ENCODE data around the gene IL1F10.
"Not testable (repeated sequence)": the region's sequence is repeated elsewhere in the genome, so short reads cannot be mapped to it uniquely, and the experiment has no call there.

- not testable (repeated sequence) for TF ChIP-seq NRF1 (IDR thresholded peaks at IDR 0.05; ENCODE audit: low read depth, low read length); PHF8 (conservative IDR thresholded peaks at IDR 0.05; ENCODE audit: low read depth, low read length); RAD21 (IDR thresholded peaks at IDR 0.05 in 1 of 2, conservative IDR thresholded peaks at IDR 0.05 in 1 of 2; ENCODE audit: low read depth in 2 of 2, low read length in 2 of 2); POLR2A (IDR thresholded peaks at IDR 0.05; ENCODE audit: control extremely low read depth in 1 of 2, low read depth in 2 of 2, low read length in 2 of 2); SUZ12 (IDR thresholded peaks at IDR 0.05; ENCODE audit: low read length); EP300 (IDR thresholded peaks at IDR 0.05; ENCODE audit: borderline replicate concordance in 1 of 2, low read depth in 2 of 2, low read length in 2 of 2); CHD2 (IDR thresholded peaks at IDR 0.05; ENCODE audit: low read length); KDM1A (IDR thresholded peaks at IDR 0.05; ENCODE audit: borderline replicate concordance, low read length); EZH2 (IDR thresholded peaks at IDR 0.05; ENCODE audit: low read depth, low read length, severe bottlenecking); JUND (IDR thresholded peaks at IDR 0.05; ENCODE audit: low read length); POLR2AphosphoS5 (IDR thresholded peaks at IDR 0.05; ENCODE audit: low read depth, low read length)
- TF ChIP-seq, protein P1, sequence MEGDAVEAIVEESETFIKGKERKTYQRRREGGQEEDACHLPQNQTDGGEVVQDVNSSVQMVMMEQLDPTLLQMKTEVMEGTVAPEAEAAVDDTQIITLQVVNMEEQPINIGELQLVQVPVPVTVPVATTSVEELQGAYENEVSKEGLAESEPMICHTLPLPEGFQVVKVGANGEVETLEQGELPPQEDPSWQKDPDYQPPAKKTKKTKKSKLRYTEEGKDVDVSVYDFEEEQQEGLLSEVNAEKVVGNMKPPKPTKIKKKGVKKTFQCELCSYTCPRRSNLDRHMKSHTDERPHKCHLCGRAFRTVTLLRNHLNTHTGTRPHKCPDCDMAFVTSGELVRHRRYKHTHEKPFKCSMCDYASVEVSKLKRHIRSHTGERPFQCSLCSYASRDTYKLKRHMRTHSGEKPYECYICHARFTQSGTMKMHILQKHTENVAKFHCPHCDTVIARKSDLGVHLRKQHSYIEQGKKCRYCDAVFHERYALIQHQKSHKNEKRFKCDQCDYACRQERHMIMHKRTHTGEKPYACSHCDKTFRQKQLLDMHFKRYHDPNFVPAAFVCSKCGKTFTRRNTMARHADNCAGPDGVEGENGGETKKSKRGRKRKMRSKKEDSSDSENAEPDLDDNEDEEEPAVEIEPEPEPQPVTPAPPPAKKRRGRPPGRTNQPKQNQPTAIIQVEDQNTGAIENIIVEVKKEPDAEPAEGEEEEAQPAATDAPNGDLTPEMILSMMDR (IDR thresholded peaks at IDR 0.05; ENCODE audit: control extremely low read depth in 1 of 3, insufficient read depth in 1 of 3, low read depth in 1 of 3, low read length in 3 of 3) = not testable (repeated sequence)
Observed at GRCh38 chr2:113096306-113096705, 28.5 kb downstream of the IL1F10 start.
